Tibial nerve (tissue), 4 donors: ENCODE data around the gene FLOT2.

Source experiments
- EP300 ChIP-seq, 2 donors: sonication (generic); formaldehyde crosslinking; IDR thresholded peaks; one replicate each; pipeline ENCODE4 v1.6.1; 2017; ENCODE audit warnings: antibody characterized with exemption in 2 of 2, mild to moderate bottlenecking in 1 of 2
- TF ChIP-seq, protein P1 (sequence below), 5 experiments: fragments of 200-600 bp in 3 of 5; fragments of 450-650 bp in 2 of 5; sonication (generic) in 3 of 5; IDR thresholded peaks; one replicate each; pipeline ENCODE4 v1.5.1; 2016 to 2019; ENCODE audit warnings: antibody characterized with exemption in 5 of 5, mild to moderate bottlenecking in 3 of 5, moderate library complexity in 2 of 5

DNA sequence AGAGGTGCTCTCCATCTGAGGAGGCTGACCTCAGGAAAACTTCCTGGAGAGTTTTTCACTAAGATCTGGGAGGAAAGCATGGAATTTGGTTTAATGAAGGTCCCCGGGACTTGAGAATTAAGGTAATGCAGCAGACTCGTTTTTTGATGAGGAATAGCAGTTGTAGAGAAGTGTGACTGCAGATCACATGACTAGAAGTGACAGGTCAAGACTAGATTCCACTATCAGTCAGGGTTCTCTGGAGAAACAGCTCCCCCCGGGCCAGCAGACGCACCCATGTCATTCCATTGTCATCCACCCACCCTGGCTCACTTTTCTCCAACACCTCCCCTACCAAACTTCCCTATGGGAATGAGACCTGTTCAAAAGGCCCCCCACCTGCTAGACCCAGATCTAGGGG lies 7.3 kb upstream of the FLOT2 start:
- no peak for TF ChIP-seq EP300 (IDR thresholded peaks at IDR 0.05)
- TF ChIP-seq, protein P1, sequence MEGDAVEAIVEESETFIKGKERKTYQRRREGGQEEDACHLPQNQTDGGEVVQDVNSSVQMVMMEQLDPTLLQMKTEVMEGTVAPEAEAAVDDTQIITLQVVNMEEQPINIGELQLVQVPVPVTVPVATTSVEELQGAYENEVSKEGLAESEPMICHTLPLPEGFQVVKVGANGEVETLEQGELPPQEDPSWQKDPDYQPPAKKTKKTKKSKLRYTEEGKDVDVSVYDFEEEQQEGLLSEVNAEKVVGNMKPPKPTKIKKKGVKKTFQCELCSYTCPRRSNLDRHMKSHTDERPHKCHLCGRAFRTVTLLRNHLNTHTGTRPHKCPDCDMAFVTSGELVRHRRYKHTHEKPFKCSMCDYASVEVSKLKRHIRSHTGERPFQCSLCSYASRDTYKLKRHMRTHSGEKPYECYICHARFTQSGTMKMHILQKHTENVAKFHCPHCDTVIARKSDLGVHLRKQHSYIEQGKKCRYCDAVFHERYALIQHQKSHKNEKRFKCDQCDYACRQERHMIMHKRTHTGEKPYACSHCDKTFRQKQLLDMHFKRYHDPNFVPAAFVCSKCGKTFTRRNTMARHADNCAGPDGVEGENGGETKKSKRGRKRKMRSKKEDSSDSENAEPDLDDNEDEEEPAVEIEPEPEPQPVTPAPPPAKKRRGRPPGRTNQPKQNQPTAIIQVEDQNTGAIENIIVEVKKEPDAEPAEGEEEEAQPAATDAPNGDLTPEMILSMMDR (IDR thresholded peaks at IDR 0.05): no peak
